Stomach (tissue), 9 donors: ENCODE data around the gene SUMO3. TPM values are rescaled to one million over a fixed set of nuclear protein-coding genes. Genes with fewer than 3 reads are reported as not detected.

Source experiments
- DNase-seq, 2 donors: peaks; one replicate each; pipeline versions ENCODE4 v3.0.0 to v3.0.0-alpha.2; 2013 to 2019
- H3K27ac ChIP-seq, 5 donors: fragments of 200-600 bp in 4 of 5; sonication (generic) in 4 of 5; one replicate each; pipeline ENCODE4 v1.5.1; 2013 to 2019; ENCODE audit warnings: mild to moderate bottlenecking in 1 of 5, moderate library complexity in 1 of 5
- H3K27me3 ChIP-seq, 3 donors: fragments of 200-600 bp; sonication (generic); one replicate each; pipeline ENCODE4 v1.5.1; 2017 to 2019; ENCODE audit warnings: mixed run types in 1 of 3
- H3K36me3 ChIP-seq, 4 donors: fragments of 200-600 bp; sonication (generic); 1 replicate in 3 of 4; 2 replicates in 1 of 4; pipeline ENCODE4 v1.5.1; 2016 to 2019
- H3K4me1 ChIP-seq, 4 donors: fragments of 200-600 bp; sonication (generic); one replicate each; pipeline ENCODE4 v1.5.1; 2016 to 2019
- H3K4me3 ChIP-seq, 4 donors: fragments of 200-600 bp; sonication (generic) in 3 of 4; one replicate each; pipeline ENCODE4 v1.5.1; 2016 to 2019; ENCODE audit warnings: mild to moderate bottlenecking in 1 of 4
- H3K9me3 ChIP-seq, 4 donors: fragments of 200-600 bp; sonication (generic); one replicate each; pipeline ENCODE4 v1.5.1; 2016 to 2019
- EP300 ChIP-seq: sonication (generic); formaldehyde crosslinking; IDR thresholded peaks from one replicate; pipeline ENCODE4 v1.6.1; 2017; ENCODE audit warnings: antibody characterized with exemption
- POLR2A ChIP-seq, 4 donors: fragments of 450-650 bp; IDR thresholded peaks; one replicate each; pipeline ENCODE4 v1.6.1; 2016; ENCODE audit warnings: antibody characterized with exemption in 4 of 4, control low read depth in 2 of 4, mild to moderate bottlenecking in 1 of 4, moderate library complexity in 1 of 4
- POLR2AphosphoS5 ChIP-seq, 3 donors: sonication (generic); formaldehyde crosslinking; IDR thresholded peaks; one replicate each; pipeline ENCODE4 v1.6.1; 2016; ENCODE audit warnings: antibody characterized with exemption in 3 of 3
- WGBS, 5 donors: extraction: QIAGEN DNeasy Blood & Tissue Kit in 3 of 5; methylation state at CpG; one replicate each; pipeline versions ENCODE4 v1.1.5 to v1.1.7; 2013 to 2018; 5-methylcytosine and 5-hydroxymethylcytosine counted together
- intact Hi-C: fragments of 100-400 bp; cut with DNase I; formaldehyde crosslinking; loops from one replicate; pipeline ENCODE4 v1.15.1; 2023; ENCODE audit warnings: low total_unique reads
- polyA plus RNA-seq, 3 donors: library from polyadenylated mRNA; stranded (reverse); fragments of 200-250 nt; gene quantifications; one replicate each; pipeline ENCODE4 v1.2.3, GENCODE V29; 2013
- total RNA-seq, 5 donors: library from RNA; depleted of rRNA; stranded (reverse); fragments of >200 nt; gene quantifications; one replicate each; pipeline versions ENCODE4 v1.1.0 to v1.2.3, GENCODE V29; 2014 to 2016
- TF ChIP-seq, protein P1 (sequence below), 7 experiments: fragments of 450-650 bp in 4 of 7; fragments of 200-600 bp in 3 of 7; sonication (generic) in 3 of 7; IDR thresholded peaks; one replicate each; pipeline ENCODE4 v1.5.1; 2016 to 2019; ENCODE audit warnings: antibody characterized with exemption in 7 of 7, control low read depth in 2 of 7, mild to moderate bottlenecking in 1 of 7
- donor health status: healthy with polysubstance abuse.
- donor health status: Bipolar disorder and iron deficiency.
- donor health status: healthy.

Gene SUMO3
- total and polyA plus RNA-seq, 8 donors = 29.5 to 95.9 (median 55.8) TPM

GRCh38 chr21:44758141-44758561 lies 59.7 kb downstream of the SUMO3 start:
- Histone ChIP-seq H3K9me3 (peaks cover 0 to 9% (median 0%) of the 10 kb centered on the region in 4 donors), H3K4me1 (no peaks in the 10 kb centered on the region), H3K27ac (no peak overlapping the region), H3K4me3 (no peak overlapping the region), H3K27me3 (peaks cover 0 to 17% (median 0%) of the 10 kb centered on the region in 3 donors), H3K36me3 (no peaks in the 10 kb centered on the region)
- TF ChIP-seq POLR2A (IDR thresholded peaks at IDR 0.05) (no peak), POLR2AphosphoS5 (IDR thresholded peaks at IDR 0.05) (no peak), EP300 (no peak)
- TF ChIP-seq, protein P1, sequence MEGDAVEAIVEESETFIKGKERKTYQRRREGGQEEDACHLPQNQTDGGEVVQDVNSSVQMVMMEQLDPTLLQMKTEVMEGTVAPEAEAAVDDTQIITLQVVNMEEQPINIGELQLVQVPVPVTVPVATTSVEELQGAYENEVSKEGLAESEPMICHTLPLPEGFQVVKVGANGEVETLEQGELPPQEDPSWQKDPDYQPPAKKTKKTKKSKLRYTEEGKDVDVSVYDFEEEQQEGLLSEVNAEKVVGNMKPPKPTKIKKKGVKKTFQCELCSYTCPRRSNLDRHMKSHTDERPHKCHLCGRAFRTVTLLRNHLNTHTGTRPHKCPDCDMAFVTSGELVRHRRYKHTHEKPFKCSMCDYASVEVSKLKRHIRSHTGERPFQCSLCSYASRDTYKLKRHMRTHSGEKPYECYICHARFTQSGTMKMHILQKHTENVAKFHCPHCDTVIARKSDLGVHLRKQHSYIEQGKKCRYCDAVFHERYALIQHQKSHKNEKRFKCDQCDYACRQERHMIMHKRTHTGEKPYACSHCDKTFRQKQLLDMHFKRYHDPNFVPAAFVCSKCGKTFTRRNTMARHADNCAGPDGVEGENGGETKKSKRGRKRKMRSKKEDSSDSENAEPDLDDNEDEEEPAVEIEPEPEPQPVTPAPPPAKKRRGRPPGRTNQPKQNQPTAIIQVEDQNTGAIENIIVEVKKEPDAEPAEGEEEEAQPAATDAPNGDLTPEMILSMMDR (IDR thresholded peaks at IDR 0.05) = no peak
- intact Hi-C loops = no loop called here
- no peak for DNase-seq
- WGBS, 5 donors = 89 to 95% (median 93%) methylated on average over 8 of the region's 8 CpGs; no CpG with 5 or more reads in 1 of the 5 donors

DNA sequence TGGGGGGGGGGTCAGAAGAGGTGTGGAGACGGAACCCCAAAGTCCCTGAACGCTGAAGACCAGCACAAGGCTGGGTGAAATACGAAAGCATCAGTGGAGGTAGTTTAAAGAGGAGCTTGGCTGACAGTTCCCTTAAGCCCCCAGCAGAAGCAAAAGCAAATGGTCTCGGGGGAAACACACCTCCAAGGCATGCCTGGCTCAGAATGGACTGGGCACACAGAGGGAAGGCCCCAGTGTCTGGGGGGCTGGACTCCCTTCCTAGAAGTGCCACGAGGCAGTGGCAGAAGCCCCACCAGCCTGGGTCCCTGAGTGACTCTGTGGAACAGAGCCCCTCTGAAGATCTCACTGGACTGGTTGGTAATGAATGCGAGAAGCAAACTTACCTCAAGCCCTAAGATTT lies 60.1 kb downstream of the SUMO3 start:
- no peak overlapping the region for H3K27ac ChIP-seq
- H3K4me1 ChIP-seq = no peaks in the 10 kb centered on the region
- WGBS, 5 donors = 86 to 89% (median 88%) methylated on average over 6 of the region's 6 CpGs
- no peak for DNase-seq
- intact Hi-C loops = no loop called here
- H3K27me3 ChIP-seq = peaks cover 0 to 17% (median 0%) of the 10 kb centered on the region in 3 donors
- TF ChIP-seq EP300 (no peak), POLR2A (IDR thresholded peaks at IDR 0.05) (no peak), POLR2AphosphoS5 (IDR thresholded peaks at IDR 0.05) (no peak)
- TF ChIP-seq, protein P1 (IDR thresholded peaks at IDR 0.05) = no peak
- H3K4me3 ChIP-seq = no peak overlapping the region
- peaks cover 0 to 9% (median 0%) of the 10 kb centered on the region in 4 donors for H3K9me3 ChIP-seq
- H3K36me3 ChIP-seq = no peaks in the 10 kb centered on the region

DNA sequence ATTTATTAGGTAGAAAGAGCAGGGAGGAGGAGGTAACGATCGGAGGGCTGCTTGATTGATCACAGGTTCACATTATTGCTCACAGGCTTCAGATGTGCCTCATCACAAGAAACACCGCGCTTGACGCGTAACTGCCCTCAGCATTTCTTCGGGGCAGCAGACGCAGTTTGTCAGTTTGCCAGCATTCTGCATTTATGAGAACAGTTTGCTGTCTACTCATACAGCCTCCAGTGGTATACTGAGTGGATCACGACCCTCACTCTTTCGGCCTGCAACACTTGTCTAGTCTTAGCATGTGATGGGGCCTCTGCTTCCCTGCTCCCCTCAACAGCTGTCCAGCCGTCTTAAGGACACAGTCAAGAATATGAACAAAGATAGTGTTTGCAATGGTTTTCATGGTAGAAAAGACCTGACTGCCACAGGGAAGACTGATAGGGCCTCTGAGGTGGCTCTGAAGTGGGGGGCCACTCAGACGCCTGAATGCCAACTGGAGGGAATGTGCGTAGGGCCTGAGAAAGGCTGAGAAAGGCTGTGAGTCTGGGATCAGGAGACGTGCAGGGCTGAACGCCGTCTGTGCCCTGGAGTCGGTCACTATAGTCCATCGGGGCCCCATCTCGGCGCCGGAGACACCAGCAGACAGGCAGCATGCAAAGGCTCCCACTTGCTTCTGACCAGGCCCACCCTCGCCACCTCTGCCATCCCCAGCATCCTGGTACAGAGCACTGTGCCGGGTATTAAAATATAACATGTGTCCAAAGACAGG lies 61.3 kb downstream of the SUMO3 start:
- TF ChIP-seq POLR2A (IDR thresholded peaks at IDR 0.05) (no peak), EP300 (no peak)
- TF ChIP-seq, protein P1 (IDR thresholded peaks at IDR 0.05) = no peak
- H3K27me3 ChIP-seq = peaks cover 0 to 26% (median 0%) of the 10 kb centered on the region in 3 donors
- no peaks in the 10 kb centered on the region for H3K4me1 ChIP-seq
- DNase-seq = no peak
- 86 to 92% (median 91%) methylated on average over 23 of the region's 23 CpGs for WGBS, 5 donors
- no peak overlapping the region for H3K27ac ChIP-seq
- H3K36me3 ChIP-seq = no peaks in the 10 kb centered on the region
- intact Hi-C loops = no loop called here
- H3K9me3 ChIP-seq = peaks cover 0 to 9% (median 0%) of the 10 kb centered on the region in 4 donors
- H3K4me3 ChIP-seq = no peak overlapping the region

Other genes starting within 250 kb of the SUMO3 start
- not detected for gene KRTAP10-4, start 244.3 kb downstream of the SUMO3 start, total RNA-seq
- gene KRTAP10-4, start 244.3 kb downstream of the SUMO3 start, polyA plus RNA-seq = not detected
- not detected for gene KRTAP10-5, start 237.5 kb downstream of the SUMO3 start, total RNA-seq
- gene KRTAP10-5, start 237.5 kb downstream of the SUMO3 start, polyA plus RNA-seq = under 1 TPM in 1 of 3 donors, not detected in 2; 0.10 TPM
- gene KRTAP10-6, start 225.6 kb downstream of the SUMO3 start, total RNA-seq = not detected
- not detected for gene KRTAP10-6, start 225.6 kb downstream of the SUMO3 start, polyA plus RNA-seq
- not detected for gene KRTAP10-7, start 217.5 kb downstream of the SUMO3 start, total RNA-seq
- not detected for gene KRTAP10-7, start 217.5 kb downstream of the SUMO3 start, polyA plus RNA-seq
- not detected for gene KRTAP10-8, start 206.0 kb downstream of the SUMO3 start, total RNA-seq
- not detected for gene KRTAP10-8, start 206.0 kb downstream of the SUMO3 start, polyA plus RNA-seq
- gene KRTAP10-9, start 191.0 kb downstream of the SUMO3 start, total RNA-seq = not detected
- not detected for gene KRTAP10-9, start 191.0 kb downstream of the SUMO3 start, polyA plus RNA-seq
- gene KRTAP10-10, start 180.7 kb downstream of the SUMO3 start, total RNA-seq = not detected
- not detected for gene KRTAP10-10, start 180.7 kb downstream of the SUMO3 start, polyA plus RNA-seq
- not detected for gene KRTAP10-11, start 171.6 kb downstream of the SUMO3 start, total RNA-seq
- gene KRTAP10-11, start 171.6 kb downstream of the SUMO3 start, polyA plus RNA-seq = not detected
- not detected for gene KRTAP12-4, start 163.4 kb downstream of the SUMO3 start, total RNA-seq
- not detected for gene KRTAP12-4, start 163.4 kb downstream of the SUMO3 start, polyA plus RNA-seq
- gene KRTAP12-3, start 160.1 kb downstream of the SUMO3 start, total RNA-seq = not detected
- gene KRTAP12-3, start 160.1 kb downstream of the SUMO3 start, polyA plus RNA-seq = not detected
- not detected for gene KRTAP12-2, start 151.1 kb downstream of the SUMO3 start, total RNA-seq
- gene KRTAP12-2, start 151.1 kb downstream of the SUMO3 start, polyA plus RNA-seq = not detected
- gene KRTAP12-1, start 135.9 kb downstream of the SUMO3 start, total RNA-seq = 1 to 10 TPM in 1 of 5 donors, not detected in 4; 2.0 TPM
- gene KRTAP12-1, start 135.9 kb downstream of the SUMO3 start, polyA plus RNA-seq = not detected
- gene KRTAP10-12, start 120.9 kb downstream of the SUMO3 start, total RNA-seq = not detected
- not detected for gene KRTAP10-12, start 120.9 kb downstream of the SUMO3 start, polyA plus RNA-seq
- under 1 TPM in 2 of 5 donors, not detected in 3; 0.18 to 0.29 TPM for gene TSPEAR, start 106.5 kb downstream of the SUMO3 start, total RNA-seq
- under 1 TPM in 2 of 3 donors, not detected in 1; 0.05 to 0.06 TPM for gene TSPEAR, start 106.5 kb downstream of the SUMO3 start, polyA plus RNA-seq
- gene UBE2G2, start 16.2 kb downstream of the SUMO3 start, total RNA-seq = 100 to 1,000 TPM in 1 of 5 donors, 10 to 100 TPM in 4; 56.5 to 116 (median 78.2) TPM
- 10 to 100 TPM; 30.6 to 33.7 (median 32.7) TPM for gene UBE2G2, start 16.2 kb downstream of the SUMO3 start, polyA plus RNA-seq
- gene PTTG1IP, start 55.6 kb upstream of the SUMO3 start, total RNA-seq = 100 to 1,000 TPM in 4 of 5 donors, 10 to 100 TPM in 1; 85.7 to 253 (median 164) TPM
- gene PTTG1IP, start 55.6 kb upstream of the SUMO3 start, polyA plus RNA-seq = 10 to 100 TPM; 61.3 to 96.3 (median 75.8) TPM
- 10 to 100 TPM in 3 of 5 donors, 1 to 10 TPM in 2; 3.5 to 72.2 (median 14.2) TPM for gene ITGB2, start 102.8 kb upstream of the SUMO3 start, total RNA-seq
- 10 to 100 TPM in 2 of 3 donors, 1 to 10 TPM in 1; 6.7 to 25.3 (median 24.1) TPM for gene ITGB2, start 102.8 kb upstream of the SUMO3 start, polyA plus RNA-seq
- gene SLX9, start 122.0 kb upstream of the SUMO3 start, total RNA-seq = 10 to 100 TPM in 3 of 5 donors, 1 to 10 TPM in 2; 5.4 to 83.4 (median 13.4) TPM
- gene SLX9, start 122.0 kb upstream of the SUMO3 start, polyA plus RNA-seq = 10 to 100 TPM; 19.9 to 37.0 (median 24.4) TPM